Measurements from ENCODE around the gene WFDC2.
"Not testable (repeated sequence)": the region's sequence is repeated elsewhere in the genome, so short reads cannot be mapped to it uniquely, and the experiment has no call there.

Gene WFDC2

GRCh38 chr20:45452238-45452637 lies 17.3 kb upstream of the WFDC2 start:
- no peak for DNase-seq (ENCODE audit: low read depth)

GRCh38 chr20:45452772-45453691 lies 16.5 kb upstream of the WFDC2 start:
- DNase-seq (ENCODE audit: low read depth) = no peak

GRCh38 chr20:45456632-45457031 lies 12.9 kb upstream of the WFDC2 start:
- DNase-seq (ENCODE audit: low read depth) = no peak

DNA sequence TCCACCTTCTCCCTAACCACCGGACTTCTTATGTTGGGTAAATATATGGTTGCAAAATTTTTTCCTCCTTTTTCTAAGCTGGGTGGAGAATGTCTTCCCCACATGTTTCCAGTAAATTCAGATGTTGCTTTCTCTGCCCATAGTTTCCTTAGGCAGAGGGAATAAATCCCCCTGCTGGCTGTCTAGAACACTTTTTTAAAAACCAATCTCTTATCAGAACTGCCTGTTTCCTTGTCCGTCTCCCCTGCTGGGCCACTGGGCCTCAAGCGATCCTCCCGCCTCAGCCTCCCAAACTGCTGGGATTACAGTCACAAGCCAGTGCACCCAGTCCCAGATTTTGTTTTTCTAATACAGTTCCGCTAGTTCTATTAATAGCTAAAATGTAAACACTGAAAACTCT lies 9.9 kb upstream of the WFDC2 start:
- no peak for DNase-seq (ENCODE audit: low read depth)

DNA sequence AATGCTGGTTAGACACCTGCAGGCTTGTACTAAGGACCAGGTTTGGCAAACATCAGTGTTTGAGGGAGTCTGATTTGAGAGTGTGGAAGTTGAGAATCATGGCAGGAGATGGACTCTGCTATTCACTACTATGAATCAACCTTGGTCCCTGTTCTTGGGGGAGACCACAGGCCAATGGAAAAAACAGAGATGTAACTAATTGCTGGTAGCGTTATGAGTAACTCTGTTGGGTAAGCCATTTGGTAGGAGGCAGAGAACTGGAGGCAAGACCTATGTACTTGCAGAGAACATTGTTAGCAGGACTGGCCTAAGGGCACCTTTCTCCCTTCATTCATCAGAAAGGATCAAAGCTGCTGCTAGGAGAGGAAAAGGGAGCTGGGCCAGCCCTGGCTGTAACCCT lies 8.3 kb upstream of the WFDC2 start:
- no peak for DNase-seq (ENCODE audit: low read depth)

DNA sequence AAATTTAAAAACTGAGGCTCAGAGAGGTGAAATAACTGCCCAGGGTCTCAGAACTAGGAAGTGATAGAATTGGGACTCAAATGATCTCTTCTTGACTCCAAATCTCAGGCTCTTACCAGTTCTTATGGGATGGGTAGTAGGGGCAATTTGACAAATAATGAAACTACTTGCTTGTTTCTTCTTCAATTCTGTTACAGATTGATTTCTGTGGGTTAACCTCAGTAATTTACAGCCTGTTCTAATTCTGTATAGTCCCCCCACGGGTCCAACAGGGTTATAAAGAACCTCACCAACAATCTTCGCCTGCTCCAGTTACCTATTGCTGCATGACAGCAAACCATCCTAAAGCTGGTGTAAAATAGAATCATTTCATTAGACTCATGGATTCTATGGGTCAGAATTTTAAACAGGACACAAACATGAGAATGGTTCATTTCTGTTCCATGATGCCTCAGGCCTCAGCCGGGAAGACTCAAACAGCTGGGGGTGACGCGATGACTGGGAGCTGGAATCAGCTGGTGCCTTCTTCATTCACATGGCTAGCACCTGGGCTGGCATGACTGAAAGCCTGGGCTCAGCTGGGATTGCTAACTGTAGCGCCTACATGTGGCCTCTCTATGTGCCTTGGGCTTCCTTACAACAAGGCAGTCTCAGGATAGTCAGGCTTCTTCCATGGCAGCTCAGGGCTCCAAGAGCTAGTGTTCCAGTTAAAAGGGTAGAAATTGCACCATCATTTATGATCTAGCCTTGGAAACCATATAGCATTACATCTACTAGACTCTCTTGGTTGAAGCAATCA lies 6.6 kb upstream of the WFDC2 start:
- no peak for DNase-seq (ENCODE audit: low read depth)

GRCh38 chr20:45463709-45464108 lies 5.8 kb upstream of the WFDC2 start:
- DNase-seq (ENCODE audit: low read depth) = no peak

- DNase-seq (ENCODE audit: low read depth) = no peak
Observed at GRCh38 chr20:45465491-45466266, 3.9 kb upstream of the WFDC2 start.

DNA sequence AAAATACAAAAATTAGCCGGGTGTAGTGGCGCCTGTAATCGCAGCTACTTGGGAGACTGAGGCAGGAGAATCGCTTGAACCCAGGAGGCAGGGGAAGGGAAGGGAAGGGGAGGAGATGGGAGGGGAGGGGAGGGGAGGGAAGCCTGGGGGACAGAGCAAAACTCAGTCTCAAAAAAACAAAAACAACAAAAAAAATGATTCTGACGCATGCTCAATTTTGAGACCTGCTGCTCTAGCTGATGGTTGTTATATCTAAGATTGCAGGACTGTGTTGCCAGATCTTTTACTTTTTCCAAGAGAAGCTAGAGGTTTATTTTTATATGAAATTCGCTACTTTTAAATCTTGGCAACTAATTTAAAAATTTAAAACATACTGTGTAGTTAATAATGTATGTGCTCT lies 2.4 kb upstream of the WFDC2 start:
- DNase-seq (ENCODE audit: low read depth) = no peak

GRCh38 chr20:45467861-45468260 lies 1.7 kb upstream of the WFDC2 start:
- DNase-seq (ENCODE audit: low read depth) = no peak

DNA sequence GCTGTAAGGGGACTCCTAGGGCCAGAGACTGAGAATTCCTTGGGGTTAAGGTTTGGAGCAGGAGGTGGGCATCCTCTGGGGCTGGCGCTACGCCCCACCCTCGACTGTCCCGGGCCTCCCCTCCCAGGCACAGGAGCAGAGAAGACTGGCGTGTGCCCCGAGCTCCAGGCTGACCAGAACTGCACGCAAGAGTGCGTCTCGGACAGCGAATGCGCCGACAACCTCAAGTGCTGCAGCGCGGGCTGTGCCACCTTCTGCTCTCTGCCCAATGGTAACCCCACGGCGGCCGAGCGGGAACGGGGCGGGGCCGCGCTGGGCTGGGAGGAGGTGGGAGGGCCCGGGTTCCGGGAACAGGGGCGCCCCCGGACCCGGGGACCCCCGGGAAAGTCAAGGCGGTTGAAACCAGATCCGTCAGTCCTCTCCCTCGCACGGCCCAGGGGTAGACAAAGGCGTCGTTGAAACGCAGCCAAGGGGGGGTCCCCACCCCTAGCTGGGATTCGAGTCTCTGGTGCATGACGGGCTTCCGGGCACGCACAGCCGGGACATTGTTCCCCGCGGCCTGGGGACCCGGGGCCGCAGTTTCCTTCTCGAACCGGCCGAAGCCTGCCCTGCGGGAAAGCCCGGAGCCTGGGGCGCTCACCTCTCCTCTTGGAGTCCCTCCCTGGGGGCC lies 844 bp downstream of the WFDC2 start:
- no peak for DNase-seq (ENCODE audit: low read depth)

- no peak for DNase-seq (ENCODE audit: low read depth)
Observed at GRCh38 chr20:45470937-45471336, 1.4 kb downstream of the WFDC2 start.

DNA sequence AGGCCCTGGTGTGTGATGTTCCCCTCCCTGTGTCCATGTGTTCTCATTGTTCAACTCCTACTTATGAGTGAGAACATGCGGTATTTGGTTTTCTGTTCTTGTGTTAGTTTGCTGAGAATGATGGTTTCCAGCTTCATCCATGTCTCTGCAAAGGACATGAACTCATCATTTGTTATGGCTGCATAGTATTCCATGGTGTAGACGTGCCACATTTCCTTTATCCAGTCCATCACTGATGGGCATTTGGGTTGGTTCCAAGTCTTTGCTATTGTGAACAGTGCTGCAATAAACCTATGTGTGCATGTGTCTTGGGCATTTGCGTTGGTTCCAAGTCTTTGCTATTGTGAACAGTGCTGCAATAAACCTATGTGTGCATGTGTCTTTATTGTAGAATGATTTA lies 2.7 kb downstream of the WFDC2 start:
- DNase-seq (ENCODE audit: low read depth) = not testable (repeated sequence)

DNA sequence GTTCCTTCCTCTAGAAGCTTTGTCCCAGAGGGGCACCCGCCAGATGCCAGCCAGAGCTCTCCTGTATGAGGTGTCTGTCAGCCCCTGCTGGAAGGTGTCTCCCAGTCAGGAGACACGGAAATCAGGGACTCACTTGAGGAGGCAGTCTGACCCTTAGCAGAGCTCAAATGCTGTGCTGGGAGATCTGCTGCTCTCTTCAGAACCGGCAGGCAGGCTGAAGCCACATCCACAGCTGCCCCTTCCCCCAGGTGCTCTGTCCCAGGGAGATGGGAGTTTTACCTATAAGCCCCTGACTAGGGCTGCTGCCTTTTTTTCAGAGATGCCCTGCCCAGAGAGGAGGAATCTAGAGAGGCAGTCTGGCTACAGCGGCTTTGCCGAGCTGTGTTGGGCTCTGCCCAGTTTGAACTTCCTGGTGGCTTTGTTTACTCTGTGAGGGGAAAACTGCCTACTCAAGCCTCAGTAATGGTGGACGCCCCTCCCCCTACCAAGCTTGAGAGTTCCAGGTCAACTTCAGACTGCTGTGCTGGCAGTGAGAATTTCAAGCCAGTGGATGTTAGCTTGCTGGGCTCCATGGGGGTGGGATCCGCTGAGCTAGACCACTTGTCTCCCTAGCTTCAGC lies 8.1 kb downstream of the WFDC2 start:
- DNase-seq (ENCODE audit: low read depth) = not testable (repeated sequence)

DNA sequence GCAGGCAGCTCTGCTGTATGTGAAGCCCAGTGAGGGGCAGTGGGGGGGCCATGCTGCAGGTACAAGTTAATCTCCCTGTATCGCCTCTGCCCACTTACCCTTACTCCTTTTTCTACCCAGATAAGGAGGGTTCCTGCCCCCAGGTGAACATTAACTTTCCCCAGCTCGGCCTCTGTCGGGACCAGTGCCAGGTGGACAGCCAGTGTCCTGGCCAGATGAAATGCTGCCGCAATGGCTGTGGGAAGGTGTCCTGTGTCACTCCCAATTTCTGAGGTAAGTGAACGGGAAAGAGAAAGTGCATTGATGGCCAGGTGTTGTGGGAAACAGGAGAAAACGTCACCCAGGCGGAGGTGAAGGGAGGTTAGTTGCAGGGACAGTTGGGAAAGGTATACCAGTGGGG lies 10.3 kb downstream of the WFDC2 start:
- no peak for DNase-seq (ENCODE audit: low read depth)

DNA sequence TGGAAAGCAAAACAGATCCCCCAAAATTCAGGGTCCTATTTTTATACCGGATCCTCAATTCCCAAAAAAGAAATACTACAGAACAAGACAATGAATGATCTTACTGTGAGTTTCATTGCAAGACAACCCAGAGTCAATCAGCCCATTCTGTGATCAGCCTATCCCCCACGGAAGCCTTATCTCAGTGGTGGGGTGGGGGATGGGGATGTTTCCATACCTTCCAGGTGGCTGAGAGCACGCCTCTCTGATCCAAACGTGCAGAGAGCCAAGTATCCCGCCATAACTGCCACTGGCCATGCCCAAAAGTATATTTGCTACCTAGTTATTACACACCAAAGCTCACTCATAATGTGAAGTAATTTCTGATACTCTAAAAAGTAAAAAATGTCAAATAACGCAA lies 15.1 kb downstream of the WFDC2 start:
- no peak for DNase-seq (ENCODE audit: low read depth)

GRCh38 chr20:45485388-45485787 lies 15.8 kb downstream of the WFDC2 start:
- no peak for DNase-seq (ENCODE audit: low read depth)

DNA sequence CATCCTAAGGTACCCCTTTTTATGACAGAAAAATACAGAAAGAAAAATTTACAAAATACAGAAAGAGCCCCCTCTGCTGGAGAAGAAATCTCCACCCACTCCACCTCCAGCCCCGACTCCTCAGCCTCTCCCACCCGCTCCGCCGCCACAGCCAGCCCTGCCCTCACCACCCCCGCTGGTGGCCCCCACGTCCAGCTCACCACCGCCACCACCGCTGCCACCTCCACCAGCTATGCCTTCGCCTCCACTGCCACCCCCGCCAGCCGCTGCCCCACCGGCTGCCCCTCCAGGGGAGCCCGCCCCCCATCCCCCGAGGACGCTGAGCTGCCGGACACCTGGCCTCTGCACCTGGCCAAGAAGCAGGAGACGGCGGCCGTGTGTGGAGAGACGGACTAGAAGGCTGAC lies 17.7 kb downstream of the WFDC2 start:
- DNase-seq (ENCODE audit: low read depth) = no peak

GRCh38 chr20:45489083-45489531 lies 19.6 kb downstream of the WFDC2 start:
- no peak for DNase-seq (ENCODE audit: low read depth)

GRCh38 chr20:45495501-45495941 lies 26.0 kb downstream of the WFDC2 start:
- no peak for DNase-seq (ENCODE audit: low read depth)

- DNase-seq (ENCODE audit: low read depth) = no peak
Observed at GRCh38 chr20:45496166-45496565, 26.6 kb downstream of the WFDC2 start.
